ENCODE data around the gene TNFRSF1B. TPM values are rescaled to one million over a fixed set of nuclear protein-coding genes. Genes with fewer than 3 reads are reported as not detected.

TNFRSF1B gene
- polyA plus RNA-seq (ENCODE audit: low read depth in 6 of 6), result 10 to 100 TPM; 29.0 to 54.0 (median 42.7) TPM

DNA sequence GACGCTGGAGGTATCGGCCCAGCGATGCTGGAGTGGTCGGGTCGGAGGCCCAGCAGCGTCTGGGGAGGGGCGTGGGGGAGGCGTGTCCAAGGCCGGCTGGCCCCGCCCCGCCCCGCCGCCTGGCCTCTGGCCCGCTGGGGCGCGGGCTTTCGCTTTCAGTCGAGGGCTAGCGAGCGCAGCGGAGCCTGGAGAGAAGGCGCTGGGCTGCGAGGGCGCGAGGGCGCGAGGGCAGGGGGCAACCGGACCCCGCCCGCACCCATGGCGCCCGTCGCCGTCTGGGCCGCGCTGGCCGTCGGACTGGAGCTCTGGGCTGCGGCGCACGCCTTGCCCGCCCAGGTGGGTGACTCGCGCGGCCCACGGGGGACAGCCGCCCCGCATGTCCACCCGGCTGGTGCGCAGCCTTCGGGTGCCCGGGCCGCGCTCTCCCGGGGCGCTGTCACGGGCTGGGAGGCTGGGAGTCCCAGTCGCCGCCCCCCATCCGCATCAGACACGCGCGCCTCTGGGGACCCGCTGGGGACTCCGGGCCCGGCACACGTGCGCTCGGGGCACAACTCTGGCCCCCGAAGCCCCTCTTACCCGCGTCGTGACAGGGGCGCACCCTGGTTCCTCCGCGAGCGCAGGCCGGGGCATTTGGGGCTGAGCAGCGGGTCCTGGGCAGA, at the start of gene TNFRSF1B:
Gene TNFRSF1B, plus strand, starts transcription at position 158 of the 659 bp plus-strand sequence. Its CDS starts 101 bp downstream, at position 259.
- ATAC-seq (ENCODE audit: low read depth in 2 of 2) (peak; percentile 80 to 83), DNase-seq (peak; percentile 71)
- H3K27me3 Mint-ChIP-seq, result no peaks in the 10 kb centered on the region
- peaks cover 55 to 65% (median 64%) of the 10 kb centered on the region in 3 donors for H3K4me1 Mint-ChIP-seq
- no peaks in the 10 kb centered on the region for H3K9me3 Mint-ChIP-seq
- H3K36me3 Mint-ChIP-seq, result peaks cover 0 to 8% of the 10 kb centered on the region in 2 donors
- peak within 1 kb of the TSS; percentile 66 to 97 (median 93) for H3K27ac Mint-ChIP-seq
- peak within 1 kb of the TSS; percentile 89 to 98 (median 96) for H3K4me3 Mint-ChIP-seq

- H3K27ac Mint-ChIP-seq, result peak overlapping the region in 1 of 6 donors; percentile 47
- DNase-seq, result no peak
Measured at GRCh38 chr1:12121212-12122003, 45.4 kb upstream of the TNFRSF1B start.

DNA sequence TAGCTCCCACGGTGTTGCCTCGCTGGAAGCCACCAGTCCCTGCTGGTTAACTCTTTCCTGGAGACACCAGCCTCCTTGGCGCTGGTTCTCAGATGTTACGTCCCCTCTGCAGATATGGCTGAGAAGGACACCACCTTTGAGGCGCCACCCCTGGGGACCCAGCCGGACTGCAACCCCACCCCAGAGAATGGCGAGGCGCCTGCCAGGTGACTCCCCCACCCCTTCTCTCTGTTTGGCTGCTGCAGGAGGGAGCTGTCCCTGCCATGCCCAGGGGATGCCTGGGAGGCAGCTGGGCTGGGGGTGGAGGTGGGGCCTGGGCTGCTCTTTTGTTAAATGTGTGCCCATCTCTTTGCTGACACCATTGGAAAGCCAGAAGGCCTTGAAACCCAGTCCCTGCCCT, 43.6 kb upstream of the TNFRSF1B start:
- H3K27me3 Mint-ChIP-seq, result peaks cover 0 to 5% (median 4%) of the 10 kb centered on the region in 3 donors
- no peak for DNase-seq
- no peak overlapping the region for H3K4me3 Mint-ChIP-seq
- peaks cover 22 to 29% (median 29%) of the 10 kb centered on the region in 3 donors for H3K4me1 Mint-ChIP-seq
- no peak for ATAC-seq (ENCODE audit: low read depth in 2 of 2)
- H3K27ac Mint-ChIP-seq, result no peak overlapping the region
- H3K9me3 Mint-ChIP-seq, result no peaks in the 10 kb centered on the region
- no peaks in the 10 kb centered on the region for H3K36me3 Mint-ChIP-seq

More at GRCh38 chr1:12121212-12122003, 45.4 kb upstream of the TNFRSF1B start:
- no peak for ATAC-seq (ENCODE audit: low read depth in 2 of 2)
- Mint-ChIP-seq H3K36me3 (no peaks in the 10 kb centered on the region), H3K4me1 (peaks cover 16 to 24% (median 18%) of the 10 kb centered on the region in 3 donors), H3K27me3 (peaks cover 0 to 5% (median 4%) of the 10 kb centered on the region in 3 donors), H3K9me3 (no peaks in the 10 kb centered on the region), H3K4me3 (no peak overlapping the region)

- H3K27me3 Mint-ChIP-seq, result peaks cover 0 to 5% (median 4%) of the 10 kb centered on the region in 3 donors
- ATAC-seq (ENCODE audit: low read depth in 2 of 2) (peak; percentile 43 to 58), DNase-seq (peak; percentile 71)
- no peaks in the 10 kb centered on the region for H3K36me3 Mint-ChIP-seq
- peak overlapping the region in 4 of 6 donors; percentile 9 to 89 (median 60) for H3K27ac Mint-ChIP-seq
- H3K9me3 Mint-ChIP-seq, result no peaks in the 10 kb centered on the region
- H3K4me1 Mint-ChIP-seq, result peaks cover 27 to 29% (median 29%) of the 10 kb centered on the region in 3 donors
- H3K4me3 Mint-ChIP-seq, result peak overlapping the region in 4 of 8 donors; percentile 12 to 60 (median 41)
Measured at GRCh38 chr1:12124693-12125421, 41.9 kb upstream of the TNFRSF1B start.

GRCh38 chr1:12125422-12126355, 41.1 kb upstream of the TNFRSF1B start:
- DNase-seq (no peak), ATAC-seq (ENCODE audit: low read depth in 2 of 2) (no peak)
- Mint-ChIP-seq H3K27me3 (peaks cover 0 to 5% (median 4%) of the 10 kb centered on the region in 3 donors), H3K27ac (peak overlapping the region in 3 of 6 donors; percentile 25 to 85 (median 28)), H3K4me3 (peak overlapping the region in 2 of 8 donors; percentile 54 to 56), H3K36me3 (no peaks in the 10 kb centered on the region), H3K9me3 (no peaks in the 10 kb centered on the region), H3K4me1 (peaks cover 27 to 29% (median 29%) of the 10 kb centered on the region in 3 donors)

DNA sequence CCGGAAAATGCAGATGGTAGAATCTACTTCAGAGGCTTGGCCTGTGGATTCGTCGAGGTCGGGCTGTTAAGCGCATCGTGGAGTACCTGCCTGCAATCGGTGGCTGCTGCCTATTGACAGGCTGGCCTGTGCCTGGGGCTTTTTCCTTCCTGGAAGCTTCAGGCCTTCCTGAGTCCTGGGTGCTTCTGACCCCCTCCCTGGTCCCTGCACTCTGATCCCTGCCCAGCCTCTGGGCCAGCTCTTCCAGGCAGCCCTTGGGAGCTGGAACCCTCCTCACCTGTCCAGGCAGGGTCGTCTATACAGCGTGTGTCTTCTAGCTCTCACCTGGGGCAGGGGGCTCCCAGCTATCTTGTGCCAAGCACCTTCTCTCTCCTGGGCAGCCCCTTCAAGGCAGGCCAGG, 40.0 kb upstream of the TNFRSF1B start:
- Mint-ChIP-seq H3K4me1 (peaks cover 27 to 29% (median 29%) of the 10 kb centered on the region in 3 donors), H3K27me3 (peaks cover 0 to 5% (median 1%) of the 10 kb centered on the region in 3 donors), H3K4me3 (no peak overlapping the region), H3K27ac (peak overlapping the region in 2 of 6 donors; percentile 65 to 78), H3K36me3 (no peaks in the 10 kb centered on the region), H3K9me3 (no peaks in the 10 kb centered on the region)
- ATAC-seq (ENCODE audit: low read depth in 2 of 2) (no peak), DNase-seq (no peak)

- Mint-ChIP-seq H3K4me1 (peaks cover 29 to 33% (median 29%) of the 10 kb centered on the region in 3 donors), H3K9me3 (no peaks in the 10 kb centered on the region), H3K27ac (peak overlapping the region in 2 of 6 donors; percentile 65 to 78), H3K36me3 (no peaks in the 10 kb centered on the region), H3K27me3 (peaks cover 0 to 5% (median 0%) of the 10 kb centered on the region in 3 donors), H3K4me3 (no peak overlapping the region)
- DNase-seq, result no peak
- no peak for ATAC-seq (ENCODE audit: low read depth in 2 of 2)
Measured at GRCh38 chr1:12127206-12127810, 39.5 kb upstream of the TNFRSF1B start.

- DNase-seq, result no peak
- peak overlapping the region in 1 of 8 donors; percentile 60 for H3K4me3 Mint-ChIP-seq
- H3K4me1 Mint-ChIP-seq, result peaks cover 34 to 41% (median 35%) of the 10 kb centered on the region in 3 donors
- H3K9me3 Mint-ChIP-seq, result no peaks in the 10 kb centered on the region
- H3K27me3 Mint-ChIP-seq, result peaks cover 0 to 5% (median 0%) of the 10 kb centered on the region in 3 donors
- peak overlapping the region in 1 of 6 donors; percentile 37 for H3K27ac Mint-ChIP-seq
- no peak for ATAC-seq (ENCODE audit: low read depth in 2 of 2)
- H3K36me3 Mint-ChIP-seq, result no peaks in the 10 kb centered on the region
Measured at GRCh38 chr1:12128120-12128519, 38.7 kb upstream of the TNFRSF1B start.

DNA sequence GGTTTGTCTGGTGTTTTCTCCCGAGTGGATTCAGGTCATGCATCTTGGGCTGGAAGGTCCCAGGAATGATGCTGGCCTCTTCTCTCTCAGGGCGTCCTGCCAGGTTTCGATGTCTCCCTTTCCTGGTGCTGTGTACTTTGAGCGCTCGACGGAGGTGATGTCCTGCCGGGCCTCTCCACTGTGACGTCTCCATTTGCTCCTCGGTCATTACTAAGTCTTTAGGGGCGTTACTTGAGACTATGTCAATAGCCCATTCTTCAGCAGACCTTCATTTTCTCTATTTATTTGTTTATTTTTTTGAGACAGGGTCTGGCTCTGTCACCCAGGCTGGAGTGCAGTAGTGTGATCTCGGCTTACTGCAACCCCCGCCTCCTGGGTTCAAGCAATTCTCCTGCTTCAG, 37.2 kb upstream of the TNFRSF1B start:
- H3K4me3 Mint-ChIP-seq, result no peak overlapping the region
- H3K9me3 Mint-ChIP-seq, result no peaks in the 10 kb centered on the region
- no peak for DNase-seq
- peaks cover 37 to 49% (median 43%) of the 10 kb centered on the region in 3 donors for H3K4me1 Mint-ChIP-seq
- H3K36me3 Mint-ChIP-seq, result no peaks in the 10 kb centered on the region
- ATAC-seq (ENCODE audit: low read depth in 2 of 2), result no peak
- peak overlapping the region in 1 of 6 donors; percentile 81 for H3K27ac Mint-ChIP-seq
- H3K27me3 Mint-ChIP-seq, result no peaks in the 10 kb centered on the region

GRCh38 chr1:12130466-12131130, 36.2 kb upstream of the TNFRSF1B start:
- Mint-ChIP-seq H3K36me3 (no peaks in the 10 kb centered on the region), H3K27ac (no peak overlapping the region), H3K27me3 (no peaks in the 10 kb centered on the region), H3K4me3 (no peak overlapping the region), H3K9me3 (no peaks in the 10 kb centered on the region), H3K4me1 (peaks cover 27 to 39% (median 34%) of the 10 kb centered on the region in 3 donors)
- ATAC-seq (ENCODE audit: low read depth in 2 of 2) (no peak), DNase-seq (no peak)

GRCh38 chr1:12132078-12132477, 34.7 kb upstream of the TNFRSF1B start:
- no peak for ATAC-seq (ENCODE audit: low read depth in 2 of 2)
- no peak for DNase-seq
- no peaks in the 10 kb centered on the region for H3K27me3 Mint-ChIP-seq

More at GRCh38 chr1:12132078-12132477, 34.7 kb upstream of the TNFRSF1B start:
- H3K36me3 Mint-ChIP-seq, result no peaks in the 10 kb centered on the region
- peak overlapping the region in 4 of 6 donors; percentile 32 to 82 (median 50) for H3K27ac Mint-ChIP-seq
- no peaks in the 10 kb centered on the region for H3K9me3 Mint-ChIP-seq
- H3K4me1 Mint-ChIP-seq, result peaks cover 13 to 27% (median 24%) of the 10 kb centered on the region in 3 donors
- peak overlapping the region in 3 of 8 donors; percentile 23 to 88 (median 24) for H3K4me3 Mint-ChIP-seq
